ENCODE data around the gene HOXA3. TPM values are rescaled to one million over a fixed set of nuclear protein-coding genes. Genes with fewer than 3 reads are reported as not detected.

HOXA3 gene
- polyA plus RNA-seq, 3 donors: not detected

GRCh38 chr7:27144781-27145164, 7.6 kb downstream of the HOXA3 start:
- no peak overlapping the region for H3K9ac ChIP-seq (ENCODE audit: insufficient read depth, low read length, poor library complexity, severe bottlenecking)
- no peak for DNase-seq
- no peaks in the 10 kb centered on the region for H3K79me2 ChIP-seq (ENCODE audit: insufficient read depth, low read length)
- no peak overlapping the region for H2AFZ ChIP-seq (ENCODE audit: insufficient read depth, low read depth, low read length, poor library complexity, severe bottlenecking)
- H3K27me3 Mint-ChIP-seq (ENCODE audit: low read depth in 3 of 3): peaks cover 61 to 76% (median 74%) of the 10 kb centered on the region in 3 donors
- peaks cover 36 to 70% of the 10 kb centered on the region in 2 donors for H3K27me3 ChIP-seq (ENCODE audit: control insufficient read depth in 2 of 2, insufficient read depth in 2 of 2, low read length in 2 of 2)
- peak overlapping the region in 1 of 2 donors; percentile 92 for H3K4me3 Mint-ChIP-seq
- H3K4me2 ChIP-seq (replicated peaks; ENCODE audit: extremely low read depth, low read length, poor library complexity, severe bottlenecking): no peak overlapping the region
- no peak overlapping the region for H3K27ac ChIP-seq (ENCODE audit: low read depth in 1 of 2, low read length in 2 of 2)
- no peaks in the 10 kb centered on the region for H4K20me1 ChIP-seq (ENCODE audit: insufficient read depth, low read length)
- no peak overlapping the region for H3K27ac Mint-ChIP-seq
- peaks cover 13 to 46% (median 35%) of the 10 kb centered on the region in 7 donors for H3K9me3 Mint-ChIP-seq
- peaks cover 3 to 14% of the 10 kb centered on the region in 2 donors for H3K36me3 Mint-ChIP-seq
- H3K9me3 ChIP-seq (replicated peaks in 1 of 2; ENCODE audit: control insufficient read depth in 1 of 2, insufficient read depth in 1 of 2, low read length in 2 of 2): peaks cover 22 to 30% of the 10 kb centered on the region in 2 donors
- H3K4me1 ChIP-seq (ENCODE audit: control insufficient read depth in 1 of 2, insufficient read depth in 2 of 2, low read length in 2 of 2): peaks cover 13 to 18% of the 10 kb centered on the region in 2 donors
- TF ChIP-seq CTCF (IDR thresholded peaks at IDR 0.05): no peak
- H3K36me3 ChIP-seq (replicated peaks in 1 of 2; ENCODE audit: control insufficient read depth in 1 of 2, insufficient read depth in 2 of 2, low read length in 2 of 2): no peaks in the 10 kb centered on the region
- H3K4me1 Mint-ChIP-seq: peaks cover 21% of the 10 kb centered on the region
- H3K4me3 ChIP-seq (replicated peaks in 1 of 3; ENCODE audit: low read depth in 2 of 3, low read length in 3 of 3): no peak overlapping the region
- 54% methylated on average over 31 of the region's 31 CpGs for WGBS (ENCODE audit: insufficient coverage)
- intact Hi-C loops (cut with micrococcal nuclease): loop anchor here in 1 of 2 donors (5.0 kb wide), 1 partner anchor 282 kb away; the partner anchor contains the start of gene SKAP2

- peaks cover 30 to 64% of the 10 kb centered on the region in 2 donors for H3K27me3 ChIP-seq (ENCODE audit: control insufficient read depth in 2 of 2, insufficient read depth in 2 of 2, low read length in 2 of 2)
- H3K4me3 ChIP-seq (replicated peaks in 1 of 3; ENCODE audit: low read depth in 2 of 3, low read length in 3 of 3): peak overlapping the region in 1 of 3 experiments; percentile 70
- H3K4me1 ChIP-seq (ENCODE audit: control insufficient read depth in 1 of 2, insufficient read depth in 2 of 2, low read length in 2 of 2): peaks cover 13 to 18% of the 10 kb centered on the region in 2 donors
- intact Hi-C loops (cut with micrococcal nuclease): loop anchor here in 1 of 2 donors (5.0 kb wide), 1 partner anchor 282 kb away; the partner anchor contains the start of gene SKAP2
- Mint-ChIP-seq H3K4me1 (peaks cover 21% of the 10 kb centered on the region), H3K9me3 (peaks cover 13 to 43% (median 37%) of the 10 kb centered on the region in 7 donors), H3K4me3 (peak overlapping the region in 1 of 2 donors; percentile 92), H3K27me3 (ENCODE audit: low read depth in 3 of 3) (peaks cover 55 to 71% (median 68%) of the 10 kb centered on the region in 3 donors), H3K36me3 (peaks cover 3 to 14% of the 10 kb centered on the region in 2 donors), H3K27ac (no peak overlapping the region)
- H3K9me3 ChIP-seq (replicated peaks in 1 of 2; ENCODE audit: control insufficient read depth in 1 of 2, insufficient read depth in 1 of 2, low read length in 2 of 2): peaks cover 22 to 30% of the 10 kb centered on the region in 2 donors
- peak; percentile 0 for TF ChIP-seq CTCF (IDR thresholded peaks at IDR 0.05)
- no peaks in the 10 kb centered on the region for H3K36me3 ChIP-seq (replicated peaks in 1 of 2; ENCODE audit: control insufficient read depth in 1 of 2, insufficient read depth in 2 of 2, low read length in 2 of 2)
- no peaks in the 10 kb centered on the region for H3K79me2 ChIP-seq (ENCODE audit: insufficient read depth, low read length)
- H3K27ac ChIP-seq (ENCODE audit: low read depth in 1 of 2, low read length in 2 of 2): no peak overlapping the region
- H3K4me2 ChIP-seq (replicated peaks; ENCODE audit: extremely low read depth, low read length, poor library complexity, severe bottlenecking): peak overlapping the region; percentile 67
- H4K20me1 ChIP-seq (ENCODE audit: insufficient read depth, low read length): no peaks in the 10 kb centered on the region
- H2AFZ ChIP-seq (ENCODE audit: insufficient read depth, low read depth, low read length, poor library complexity, severe bottlenecking): no peak overlapping the region
- WGBS (ENCODE audit: insufficient coverage): 87% methylated on average over 28 of the region's 40 CpGs
- no peak overlapping the region for H3K9ac ChIP-seq (ENCODE audit: insufficient read depth, low read length, poor library complexity, severe bottlenecking)
- no peak for DNase-seq
These were observed 8.2 kb downstream of the HOXA3 start for GRCh38 chr7:27143950-27144780.

All from CD14-positive monocyte (primary cell).